Upper lobe of left lung (tissue), 4 donors: ENCODE results near the gene PRR9.

Experiments
- POLR2A ChIP-seq, 4 donors: fragments of 450-650 bp; IDR thresholded peaks; one replicate each; pipeline ENCODE4 v1.5.1; 2016 to 2017; ENCODE audit warnings: antibody characterized with exemption in 4 of 4, mild to moderate bottlenecking in 2 of 4
- TF ChIP-seq, protein P1 (sequence below), 6 experiments: fragments of 450-650 bp in 4 of 6; fragments of 200-600 bp in 2 of 6; sonication (generic) in 2 of 6; IDR thresholded peaks; one replicate each; pipeline ENCODE4 v1.5.1; 2016 to 2019; ENCODE audit warnings: antibody characterized with exemption in 6 of 6

DNA sequence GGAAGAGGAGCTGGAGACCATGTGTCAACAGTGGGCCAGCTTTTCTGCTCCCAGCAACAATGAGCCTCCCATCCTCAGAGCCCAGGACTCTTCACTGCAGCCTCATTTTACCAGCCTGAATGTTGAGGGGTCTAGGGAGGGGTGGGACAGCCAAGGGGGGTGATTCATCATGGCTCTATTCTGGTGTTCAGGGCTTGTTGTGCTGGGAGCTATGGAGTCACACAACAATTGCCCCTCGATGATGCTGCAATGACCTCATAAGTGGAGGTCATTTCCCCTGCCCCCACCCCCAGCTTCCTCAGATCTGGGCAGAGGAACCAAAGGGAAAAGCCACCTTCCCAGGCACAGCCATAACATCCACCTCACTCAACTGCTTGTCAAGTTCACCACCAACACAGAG, 14.3 kb upstream of the PRR9 start, which contains the start of gene LELP1:
- TF ChIP-seq, protein P1, sequence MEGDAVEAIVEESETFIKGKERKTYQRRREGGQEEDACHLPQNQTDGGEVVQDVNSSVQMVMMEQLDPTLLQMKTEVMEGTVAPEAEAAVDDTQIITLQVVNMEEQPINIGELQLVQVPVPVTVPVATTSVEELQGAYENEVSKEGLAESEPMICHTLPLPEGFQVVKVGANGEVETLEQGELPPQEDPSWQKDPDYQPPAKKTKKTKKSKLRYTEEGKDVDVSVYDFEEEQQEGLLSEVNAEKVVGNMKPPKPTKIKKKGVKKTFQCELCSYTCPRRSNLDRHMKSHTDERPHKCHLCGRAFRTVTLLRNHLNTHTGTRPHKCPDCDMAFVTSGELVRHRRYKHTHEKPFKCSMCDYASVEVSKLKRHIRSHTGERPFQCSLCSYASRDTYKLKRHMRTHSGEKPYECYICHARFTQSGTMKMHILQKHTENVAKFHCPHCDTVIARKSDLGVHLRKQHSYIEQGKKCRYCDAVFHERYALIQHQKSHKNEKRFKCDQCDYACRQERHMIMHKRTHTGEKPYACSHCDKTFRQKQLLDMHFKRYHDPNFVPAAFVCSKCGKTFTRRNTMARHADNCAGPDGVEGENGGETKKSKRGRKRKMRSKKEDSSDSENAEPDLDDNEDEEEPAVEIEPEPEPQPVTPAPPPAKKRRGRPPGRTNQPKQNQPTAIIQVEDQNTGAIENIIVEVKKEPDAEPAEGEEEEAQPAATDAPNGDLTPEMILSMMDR (IDR thresholded peaks at IDR 0.05), result no peak
- TF ChIP-seq POLR2A (IDR thresholded peaks at IDR 0.05), result no peak
